NT2/D1 (cell line): ENCODE results near the gene TAGLN2.

Experiments
- SUZ12 ChIP-seq: IDR thresholded peaks from 2 replicates; pipeline ENCODE4 v1.6.1; 2011; ENCODE audit not compliant: insufficient read length, insufficient read depth; ENCODE audit errors: extremely low read depth
- YY1 ChIP-seq: IDR thresholded peaks from 2 replicates; pipeline ENCODE4 v1.6.1; 2011; ENCODE audit not compliant: insufficient read length, insufficient read depth
- ZNF274 ChIP-seq: IDR thresholded peaks from 2 replicates; pipeline ENCODE4 v1.6.1; 2011; ENCODE audit warnings: mild to moderate bottlenecking, low read depth, low read length

- TF ChIP-seq ZNF274 (no peak), SUZ12 (no peak), YY1 (no peak)
Measured at GRCh38 chr1:159927849-159928431, 2.6 kb upstream of the TAGLN2 start.
